Right lobe of liver (tissue), 4 donors: Measurements from ENCODE around the gene IREB2.
"Not testable (repeated sequence)": the region's sequence is repeated elsewhere in the genome, so short reads cannot be mapped to it uniquely, and the experiment has no call there.

Experiments used
- CTCF ChIP-seq, 4 donors: fragments of 200-600 bp in 3 of 4; fragments of 450-650 bp in 1 of 4; IDR thresholded peaks; one replicate each; pipeline versions ENCODE4 v1.5.1 to v1.8.0; 2016 to 2022; ENCODE audit warnings: antibody characterized with exemption in 4 of 4, mild to moderate bottlenecking in 2 of 4
- POLR2A ChIP-seq: fragments of 450-650 bp; IDR thresholded peaks from one replicate; pipeline ENCODE4 v1.6.1; 2017; ENCODE audit warnings: antibody characterized with exemption, mild to moderate bottlenecking
- donor health status: DM: no; HTN: no; CAD: no.
- donor health status: DM: no; HTN: no; CAD: no.
- donor health status: DM: no; HTN: yes; CAD: no.

GRCh38 chr15:78520035-78520434 is 82.0 kb downstream of the IREB2 start:
- not testable (repeated sequence) for TF ChIP-seq CTCF (IDR thresholded peaks at IDR 0.05); POLR2A
